ENCODE data around the gene CFAP46.
"Not testable (repeated sequence)": the region's sequence is repeated elsewhere in the genome, so short reads cannot be mapped to it uniquely, and the experiment has no call there.

The CFAP46 gene

GRCh38 chr10:132928261-132928660, 14.1 kb downstream of the CFAP46 start:
- Histone ChIP-seq H3K9me3 (ENCODE audit: control insufficient read depth in 5 of 5, low read length in 5 of 5) (no peaks in the 10 kb centered on the region), H3K27me3 (ENCODE audit: control insufficient read depth in 5 of 5, insufficient read depth in 4 of 5, low read length in 5 of 5) (peaks cover 0 to 15% (median 5%) of the 10 kb centered on the region in 5 donors), H3K27ac (ENCODE audit: low read depth, low read length) (no peak overlapping the region), H3K4me1 (ENCODE audit: control insufficient read depth in 5 of 5, insufficient read depth in 5 of 5, low read length in 5 of 5) (no peaks in the 10 kb centered on the region), H3K9ac (ENCODE audit: low read length in 5 of 5) (no peak overlapping the region), H3K4me3 (ENCODE audit: low read depth in 1 of 5, low read length in 5 of 5) (no peak overlapping the region), H3K36me3 (ENCODE audit: control insufficient read depth in 5 of 5, insufficient read depth in 5 of 5, low read length in 5 of 5) (no peaks in the 10 kb centered on the region)

DNA sequence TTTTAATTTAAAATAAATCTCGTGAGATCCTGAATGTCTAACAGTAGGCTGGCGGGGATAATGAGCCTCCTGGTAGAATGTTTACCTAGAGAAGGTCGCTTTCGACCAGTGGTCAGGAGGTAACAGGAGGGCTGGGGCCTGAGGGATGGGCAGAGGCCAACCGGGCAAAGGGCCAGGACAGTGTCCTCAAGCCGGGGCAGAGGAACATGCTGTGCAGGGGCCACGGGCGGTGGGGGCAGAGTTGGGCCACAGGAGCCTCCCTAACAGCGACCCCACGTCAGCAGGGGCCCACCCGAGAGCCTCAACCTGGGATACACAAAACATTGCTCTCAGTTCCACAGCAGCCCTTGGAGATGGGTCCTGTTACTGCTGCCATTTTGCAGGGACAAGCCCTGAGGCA, 14.5 kb downstream of the CFAP46 start:
- Histone ChIP-seq H3K4me3 (ENCODE audit: low read depth in 1 of 5, low read length in 5 of 5) (no peak overlapping the region), H3K36me3 (ENCODE audit: control insufficient read depth in 5 of 5, insufficient read depth in 5 of 5, low read length in 5 of 5) (no peaks in the 10 kb centered on the region), H3K9me3 (ENCODE audit: control insufficient read depth in 5 of 5, low read length in 5 of 5) (no peaks in the 10 kb centered on the region), H3K4me1 (ENCODE audit: control insufficient read depth in 5 of 5, insufficient read depth in 5 of 5, low read length in 5 of 5) (no peaks in the 10 kb centered on the region), H3K9ac (ENCODE audit: low read length in 5 of 5) (no peak overlapping the region), H3K27me3 (ENCODE audit: control insufficient read depth in 5 of 5, insufficient read depth in 4 of 5, low read length in 5 of 5) (peaks cover 0 to 16% (median 6%) of the 10 kb centered on the region in 5 donors), H3K27ac (ENCODE audit: low read depth, low read length) (no peak overlapping the region)

DNA sequence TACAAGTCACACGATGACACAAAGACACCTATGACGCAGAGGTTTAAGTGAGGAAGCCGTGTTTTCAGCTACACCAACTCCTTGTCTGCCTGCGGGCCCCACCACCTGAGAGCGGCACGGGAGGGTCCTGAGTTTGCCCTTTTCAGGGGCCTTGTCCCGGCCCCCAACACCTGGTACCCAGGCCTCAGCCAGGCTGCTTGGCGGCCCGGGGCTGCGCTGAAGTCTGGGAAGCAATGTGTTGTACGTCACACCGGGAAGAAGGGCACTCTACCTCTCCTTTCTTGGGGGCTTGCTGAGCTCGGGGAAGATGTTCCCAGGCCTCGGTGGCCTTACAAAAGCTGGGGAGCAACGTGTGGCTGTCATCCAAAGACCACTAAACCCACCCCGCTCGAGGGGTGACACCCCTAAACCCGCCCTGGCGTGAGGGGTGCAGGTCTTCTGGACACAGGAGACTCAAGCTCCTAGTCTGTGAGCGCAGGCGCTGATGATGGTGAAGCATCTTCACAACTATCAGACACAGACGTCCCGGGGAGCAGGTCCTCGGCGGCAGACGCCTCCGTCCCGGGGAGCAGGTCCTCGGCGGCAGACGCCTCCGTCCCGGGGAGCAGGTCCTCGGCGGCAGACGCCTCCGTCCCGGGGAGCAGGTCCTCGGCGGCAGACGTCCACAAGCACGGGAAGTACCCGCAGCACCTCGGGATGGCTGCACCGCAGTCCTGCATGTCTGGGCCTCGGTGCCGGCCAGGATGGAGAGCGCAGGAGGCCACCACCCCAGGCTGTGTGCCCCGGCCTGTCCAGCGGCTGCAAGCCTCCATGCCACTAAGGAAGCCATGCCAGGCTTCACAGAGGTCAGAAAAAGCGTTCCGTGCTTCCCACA, 15.4 kb downstream of the CFAP46 start:
- Histone ChIP-seq H3K36me3 (ENCODE audit: control insufficient read depth in 5 of 5, insufficient read depth in 5 of 5, low read length in 5 of 5) (no peaks in the 10 kb centered on the region), H3K27me3 (ENCODE audit: control insufficient read depth in 5 of 5, insufficient read depth in 4 of 5, low read length in 5 of 5) (peaks cover under 1 to 20% (median 9%) of the 10 kb centered on the region in 5 donors), H3K4me3 (ENCODE audit: low read depth in 1 of 5, low read length in 5 of 5) (no peak overlapping the region), H3K9ac (ENCODE audit: low read length in 5 of 5) (no peak overlapping the region), H3K9me3 (ENCODE audit: control insufficient read depth in 5 of 5, low read length in 5 of 5) (no peaks in the 10 kb centered on the region), H3K4me1 (ENCODE audit: control insufficient read depth in 5 of 5, insufficient read depth in 5 of 5, low read length in 5 of 5) (no peaks in the 10 kb centered on the region), H3K27ac (ENCODE audit: low read depth, low read length) (no peak overlapping the region)

- Histone ChIP-seq H3K4me3 (ENCODE audit: low read depth in 1 of 5, low read length in 5 of 5) (no peak overlapping the region), H3K9me3 (ENCODE audit: control insufficient read depth in 5 of 5, low read length in 5 of 5) (no peaks in the 10 kb centered on the region), H3K27ac (ENCODE audit: low read depth, low read length) (no peak overlapping the region), H3K36me3 (ENCODE audit: control insufficient read depth in 5 of 5, insufficient read depth in 5 of 5, low read length in 5 of 5) (no peaks in the 10 kb centered on the region), H3K27me3 (ENCODE audit: control insufficient read depth in 5 of 5, insufficient read depth in 4 of 5, low read length in 5 of 5) (peaks cover 8 to 28% (median 18%) of the 10 kb centered on the region in 5 donors), H3K4me1 (ENCODE audit: control insufficient read depth in 5 of 5, insufficient read depth in 5 of 5, low read length in 5 of 5) (no peaks in the 10 kb centered on the region), H3K9ac (ENCODE audit: low read length in 5 of 5) (no peak overlapping the region)
Measured at GRCh38 chr10:132926070-132926469, 16.3 kb downstream of the CFAP46 start.

GRCh38 chr10:132925614-132926013, 16.8 kb downstream of the CFAP46 start:
- no peak overlapping the region for H3K4me3 ChIP-seq (ENCODE audit: low read depth in 1 of 5, low read length in 5 of 5)
- no peaks in the 10 kb centered on the region for H3K36me3 ChIP-seq (ENCODE audit: control insufficient read depth in 5 of 5, insufficient read depth in 5 of 5, low read length in 5 of 5)
- H3K4me1 ChIP-seq (ENCODE audit: control insufficient read depth in 5 of 5, insufficient read depth in 5 of 5, low read length in 5 of 5), result no peaks in the 10 kb centered on the region
- no peak overlapping the region for H3K9ac ChIP-seq (ENCODE audit: low read length in 5 of 5)
- H3K9me3 ChIP-seq (ENCODE audit: control insufficient read depth in 5 of 5, low read length in 5 of 5), result no peaks in the 10 kb centered on the region
- H3K27me3 ChIP-seq (ENCODE audit: control insufficient read depth in 5 of 5, insufficient read depth in 4 of 5, low read length in 5 of 5), result peaks cover 12 to 33% (median 19%) of the 10 kb centered on the region in 5 donors
- H3K27ac ChIP-seq (ENCODE audit: low read depth, low read length), result no peak overlapping the region

- Histone ChIP-seq H3K4me3 (ENCODE audit: low read depth in 1 of 5, low read length in 5 of 5) (no peak overlapping the region), H3K9ac (ENCODE audit: low read length in 5 of 5) (no peak overlapping the region), H3K9me3 (ENCODE audit: control insufficient read depth in 5 of 5, low read length in 5 of 5) (no peaks in the 10 kb centered on the region), H3K4me1 (ENCODE audit: control insufficient read depth in 5 of 5, insufficient read depth in 5 of 5, low read length in 5 of 5) (no peaks in the 10 kb centered on the region), H3K27ac (ENCODE audit: low read depth, low read length) (no peak overlapping the region), H3K27me3 (ENCODE audit: control insufficient read depth in 5 of 5, insufficient read depth in 4 of 5, low read length in 5 of 5) (peaks cover 14 to 38% (median 20%) of the 10 kb centered on the region in 5 donors), H3K36me3 (ENCODE audit: control insufficient read depth in 5 of 5, insufficient read depth in 5 of 5, low read length in 5 of 5) (no peaks in the 10 kb centered on the region)
Measured at GRCh38 chr10:132925071-132925561, 17.3 kb downstream of the CFAP46 start.

- H3K9me3 ChIP-seq (ENCODE audit: control insufficient read depth in 5 of 5, low read length in 5 of 5), result no peaks in the 10 kb centered on the region
- no peak overlapping the region for H3K9ac ChIP-seq (ENCODE audit: low read length in 5 of 5)
- H3K4me1 ChIP-seq (ENCODE audit: control insufficient read depth in 5 of 5, insufficient read depth in 5 of 5, low read length in 5 of 5), result no peaks in the 10 kb centered on the region
- H3K27ac ChIP-seq (ENCODE audit: low read depth, low read length), result no peak overlapping the region
- peaks cover 14 to 38% (median 20%) of the 10 kb centered on the region in 5 donors for H3K27me3 ChIP-seq (ENCODE audit: control insufficient read depth in 5 of 5, insufficient read depth in 4 of 5, low read length in 5 of 5)
- H3K4me3 ChIP-seq (ENCODE audit: low read depth in 1 of 5, low read length in 5 of 5), result no peak overlapping the region
- no peaks in the 10 kb centered on the region for H3K36me3 ChIP-seq (ENCODE audit: control insufficient read depth in 5 of 5, insufficient read depth in 5 of 5, low read length in 5 of 5)
Measured at GRCh38 chr10:132924046-132924952, 18.1 kb downstream of the CFAP46 start.

- H3K9me3 ChIP-seq (ENCODE audit: control insufficient read depth in 5 of 5, low read length in 5 of 5); H3K4me3 ChIP-seq (ENCODE audit: low read depth in 1 of 5, low read length in 5 of 5); H3K27ac ChIP-seq (ENCODE audit: low read depth, low read length); H3K36me3 ChIP-seq (ENCODE audit: control insufficient read depth in 5 of 5, insufficient read depth in 5 of 5, low read length in 5 of 5); H3K4me1 ChIP-seq (ENCODE audit: control insufficient read depth in 5 of 5, insufficient read depth in 5 of 5, low read length in 5 of 5); H3K9ac ChIP-seq (ENCODE audit: low read length in 5 of 5): not testable (repeated sequence)
- H3K27me3 ChIP-seq (ENCODE audit: control insufficient read depth in 5 of 5, insufficient read depth in 4 of 5, low read length in 5 of 5), result peaks cover 14 to 44% (median 23%) of the 10 kb centered on the region in 5 donors
Measured at GRCh38 chr10:132923384-132923783, 19.0 kb downstream of the CFAP46 start.

- Histone ChIP-seq H3K4me3 (ENCODE audit: low read depth in 1 of 5, low read length in 5 of 5) (no peak overlapping the region), H3K9me3 (ENCODE audit: control insufficient read depth in 5 of 5, low read length in 5 of 5) (no peaks in the 10 kb centered on the region), H3K4me1 (ENCODE audit: control insufficient read depth in 5 of 5, insufficient read depth in 5 of 5, low read length in 5 of 5) (no peaks in the 10 kb centered on the region), H3K27ac (ENCODE audit: low read depth, low read length) (no peak overlapping the region), H3K36me3 (ENCODE audit: control insufficient read depth in 5 of 5, insufficient read depth in 5 of 5, low read length in 5 of 5) (no peaks in the 10 kb centered on the region), H3K9ac (ENCODE audit: low read length in 5 of 5) (no peak overlapping the region), H3K27me3 (ENCODE audit: control insufficient read depth in 5 of 5, insufficient read depth in 4 of 5, low read length in 5 of 5) (peaks cover 14 to 44% (median 23%) of the 10 kb centered on the region in 5 donors)
Measured at GRCh38 chr10:132922872-132923271, 19.5 kb downstream of the CFAP46 start.

Data from subcutaneous abdominal adipose tissue (tissue), 5 donors.